Measurements from ENCODE around the gene DDR2.
A peak's percentile ranks its signal among the peaks of the same experiment; 100 is the strongest.
"Not testable (repeated sequence)": the region's sequence is repeated elsewhere in the genome, so short reads cannot be mapped to it uniquely, and the experiment has no call there.

Gene DDR2

DNA sequence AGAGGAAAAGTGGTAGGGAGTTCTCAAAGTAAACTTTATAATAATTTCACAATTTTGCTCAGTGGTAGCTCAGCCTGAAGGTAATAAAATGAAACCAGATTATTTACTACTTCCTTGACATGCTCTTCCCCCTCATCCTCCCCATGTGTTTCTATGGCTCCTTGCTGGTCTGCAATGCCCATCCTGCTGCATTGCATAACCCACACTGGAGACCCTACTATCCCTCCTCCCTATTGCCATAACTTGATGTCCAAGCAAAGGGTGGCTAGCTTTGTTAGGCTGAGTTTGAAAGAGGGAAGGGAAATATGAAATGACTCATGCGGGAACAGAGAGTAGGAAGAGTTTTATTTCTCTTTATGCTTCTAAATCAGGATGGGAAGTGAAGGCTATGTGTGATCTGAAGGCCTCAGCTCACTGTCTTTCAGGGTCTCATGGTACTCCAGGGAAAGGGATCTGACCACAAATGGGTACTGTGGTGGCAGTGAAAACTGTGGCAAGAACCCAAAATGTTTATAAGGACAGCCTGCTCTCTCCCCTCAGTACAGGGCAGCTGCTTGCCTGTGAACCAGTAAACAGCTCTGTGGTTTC is 121.8 kb downstream of the DDR2 start:
- DNase-seq (ENCODE audit: low read depth in 2 of 3, low spot score in 1 of 3) = no peak

DNA sequence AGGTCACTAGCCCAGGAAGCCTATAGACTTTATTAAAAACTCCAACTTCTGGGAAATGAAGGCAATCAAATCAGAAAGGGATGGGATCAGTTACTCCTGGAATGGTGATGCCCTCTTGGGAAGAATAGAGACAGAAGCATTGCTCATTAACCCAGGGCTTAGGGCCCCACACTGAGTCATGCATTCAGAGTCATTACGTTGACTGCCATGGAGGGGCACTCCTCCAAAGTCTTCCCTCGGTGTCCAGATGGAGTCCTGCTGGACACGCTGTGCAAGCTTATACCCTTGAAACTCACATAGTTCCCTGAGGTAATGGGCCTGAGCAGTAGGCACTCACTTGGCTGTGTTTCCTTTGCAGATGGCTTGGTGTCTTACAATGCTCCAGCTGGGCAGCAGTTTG is 123.0 kb downstream of the DDR2 start:
- no peak for DNase-seq (ENCODE audit: low read depth in 2 of 3, low spot score in 1 of 3)

DNA sequence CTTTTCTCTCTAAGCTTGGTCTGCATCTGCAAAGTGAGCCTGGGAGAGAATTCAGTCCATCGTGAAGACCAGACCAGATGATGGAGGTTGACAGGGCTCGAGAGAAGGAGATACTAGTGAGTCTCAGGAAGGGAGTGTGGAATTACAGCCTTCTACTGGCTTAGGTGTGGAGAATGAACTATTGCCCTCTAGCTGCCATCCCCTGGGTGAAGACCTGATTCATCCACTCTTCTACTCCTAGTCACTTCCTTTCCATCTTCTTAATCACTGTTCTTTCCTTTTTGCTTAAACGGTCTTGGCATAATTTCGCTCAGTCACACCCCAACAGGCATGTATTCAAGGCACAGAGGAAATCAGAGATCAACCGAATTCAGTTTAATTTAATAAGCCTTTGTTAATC is 124.3 kb downstream of the DDR2 start:
- no peak for DNase-seq (ENCODE audit: low read depth in 2 of 3, low spot score in 1 of 3)

DNA sequence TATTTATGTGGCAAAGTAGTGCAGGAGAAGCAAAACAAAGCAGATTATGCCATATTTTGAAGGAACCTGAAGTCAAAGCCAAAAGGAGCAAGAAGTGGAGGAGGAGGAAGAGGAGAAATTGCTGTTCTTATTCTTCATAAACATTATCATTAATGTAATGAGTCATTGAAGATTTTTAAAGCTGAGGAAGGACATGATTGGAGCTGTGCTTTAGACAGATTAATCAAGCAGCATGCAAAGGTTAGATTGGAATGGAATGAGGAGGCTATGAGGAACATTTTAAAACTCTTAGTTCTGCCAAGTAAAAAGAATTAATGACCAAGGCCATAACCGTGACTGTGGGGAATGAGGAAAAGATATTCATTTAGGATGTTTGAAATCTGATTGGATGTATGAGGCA is 125.2 kb downstream of the DDR2 start:
- no peak for DNase-seq (ENCODE audit: low read depth in 2 of 3, low spot score in 1 of 3)

DNA sequence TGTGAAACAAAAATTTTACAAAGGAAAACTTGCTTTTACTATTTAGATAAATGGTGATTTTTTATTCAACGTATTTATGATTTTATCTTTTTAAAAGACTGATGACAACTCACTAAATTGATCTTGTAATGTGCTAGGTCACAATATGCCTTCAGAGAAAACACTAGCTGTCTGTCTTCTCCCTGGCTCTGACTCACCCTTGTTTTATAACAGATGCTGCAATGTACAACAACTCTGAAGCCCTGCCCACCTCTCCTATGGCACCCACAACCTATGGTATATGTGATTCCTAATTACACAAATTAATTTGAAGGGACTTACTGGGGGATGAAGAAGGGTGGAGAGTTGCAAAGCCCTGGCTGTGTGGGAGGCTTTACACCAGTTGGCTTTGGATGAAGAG is 133.5 kb downstream of the DDR2 start:
- no peak for DNase-seq (ENCODE audit: low read depth in 2 of 3, low spot score in 1 of 3)

DNA sequence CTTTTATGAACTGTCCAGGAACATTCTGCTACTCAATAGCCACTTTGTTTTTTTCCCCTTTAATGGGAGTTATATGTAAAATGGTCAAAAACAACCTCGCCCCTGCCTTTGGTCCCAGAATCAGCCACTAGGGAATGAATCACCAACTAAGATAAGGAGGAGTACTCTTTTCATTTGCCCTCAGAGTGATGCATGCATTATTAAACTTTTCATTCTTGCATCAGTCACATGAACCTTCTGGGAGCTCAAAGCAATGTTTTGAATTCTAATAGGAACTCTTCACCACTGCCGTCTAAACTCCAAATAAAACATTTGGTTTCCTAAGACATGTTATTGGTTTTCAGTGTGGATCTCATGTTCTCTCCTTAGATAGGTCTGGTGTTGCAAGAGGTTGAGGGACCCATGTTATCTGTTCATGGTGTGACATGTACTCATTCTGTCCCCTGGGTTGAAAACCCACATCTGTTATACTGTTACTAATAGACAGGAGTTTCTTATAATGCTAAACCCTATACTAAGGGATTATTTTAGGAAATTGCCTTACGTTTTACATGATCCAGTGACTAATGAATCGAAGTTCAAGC is 140.4 kb downstream of the DDR2 start:
- DNase-seq (ENCODE audit: low read depth in 2 of 3, low spot score in 1 of 3) = no peak

DNA sequence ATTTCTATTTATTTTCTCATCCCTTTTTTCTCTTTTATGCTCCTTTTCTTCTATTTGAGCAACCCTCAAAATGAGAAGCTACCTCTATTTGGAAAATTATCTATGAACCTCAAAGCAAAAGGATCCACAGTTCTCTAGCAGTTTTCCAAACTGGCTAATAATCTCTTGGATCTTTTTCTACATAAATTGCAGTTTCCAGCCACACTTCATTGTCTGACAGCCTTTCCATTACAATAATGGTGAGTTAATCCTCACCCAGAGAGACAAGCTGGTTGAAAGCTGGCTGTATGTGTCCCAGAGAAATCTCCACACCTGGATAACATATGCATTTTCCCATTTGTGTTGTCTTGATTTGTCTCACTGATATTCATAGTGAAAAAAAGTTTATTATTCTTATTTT is 141.7 kb downstream of the DDR2 start:
- DNase-seq (ENCODE audit: low read depth in 2 of 3, low spot score in 1 of 3) = no peak

DNA sequence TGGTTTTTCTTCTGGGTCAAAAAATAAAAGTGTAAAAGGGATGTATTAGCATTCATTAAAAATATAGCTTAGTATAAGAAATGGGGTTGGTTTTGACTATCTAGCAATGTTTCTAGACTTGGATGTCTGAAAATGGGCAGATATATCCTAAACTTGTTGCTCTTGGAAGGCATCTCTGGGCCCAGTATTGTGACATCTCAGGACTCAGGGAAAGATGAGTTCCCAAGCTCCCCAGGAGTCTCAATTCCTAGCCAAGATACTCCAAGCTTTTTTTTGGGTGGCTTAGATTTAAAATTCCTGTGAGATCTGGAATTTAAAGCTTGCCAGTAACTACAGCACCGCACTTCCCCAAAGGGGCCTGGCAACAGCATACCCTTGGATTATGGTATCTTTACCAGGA is 146.8 kb downstream of the DDR2 start:
- DNase-seq (ENCODE audit: low read depth in 2 of 3, low spot score in 1 of 3) = no peak

DNA sequence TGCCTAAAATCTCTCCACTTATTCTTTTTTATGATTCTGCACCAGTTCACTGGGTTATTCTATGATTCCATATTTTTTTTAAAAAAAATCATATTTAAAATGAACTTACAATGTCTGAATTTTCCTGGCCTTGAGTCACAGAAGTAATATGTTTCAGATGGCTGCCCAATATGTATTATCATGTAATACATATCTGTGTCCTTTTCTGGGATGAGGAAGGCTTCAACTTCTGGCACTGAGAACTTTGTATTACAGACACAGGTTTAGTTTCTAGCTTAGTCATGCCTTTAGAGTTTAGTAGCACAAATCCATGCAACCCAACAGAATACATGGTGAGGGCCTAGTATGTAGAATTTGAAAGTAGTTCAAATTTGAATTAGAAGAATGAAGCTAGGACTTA is 150.4 kb downstream of the DDR2 start:
- no peak for DNase-seq (ENCODE audit: low read depth in 2 of 3, low spot score in 1 of 3)

DNA sequence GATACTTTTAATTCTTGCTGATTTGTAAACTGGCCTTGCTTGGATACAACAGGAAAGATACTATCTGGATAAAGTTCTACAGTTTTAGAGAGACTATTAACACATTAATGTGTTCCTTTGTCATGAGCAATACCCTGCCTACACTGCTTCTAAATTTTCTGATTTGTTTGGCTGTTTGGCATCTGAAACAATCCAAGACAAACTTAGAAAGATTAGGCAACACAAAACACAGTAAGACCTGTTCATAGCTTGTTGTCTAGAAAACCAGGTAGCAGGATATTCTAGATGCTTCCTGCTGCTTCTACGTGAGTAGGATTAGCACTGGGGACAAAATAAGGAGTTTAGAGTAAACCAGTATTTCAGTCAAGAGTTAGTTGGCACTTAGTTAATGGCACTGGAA is 152.7 kb downstream of the DDR2 start:
- DNase-seq (ENCODE audit: low read depth in 2 of 3, low spot score in 1 of 3) = not testable (repeated sequence)

DNA sequence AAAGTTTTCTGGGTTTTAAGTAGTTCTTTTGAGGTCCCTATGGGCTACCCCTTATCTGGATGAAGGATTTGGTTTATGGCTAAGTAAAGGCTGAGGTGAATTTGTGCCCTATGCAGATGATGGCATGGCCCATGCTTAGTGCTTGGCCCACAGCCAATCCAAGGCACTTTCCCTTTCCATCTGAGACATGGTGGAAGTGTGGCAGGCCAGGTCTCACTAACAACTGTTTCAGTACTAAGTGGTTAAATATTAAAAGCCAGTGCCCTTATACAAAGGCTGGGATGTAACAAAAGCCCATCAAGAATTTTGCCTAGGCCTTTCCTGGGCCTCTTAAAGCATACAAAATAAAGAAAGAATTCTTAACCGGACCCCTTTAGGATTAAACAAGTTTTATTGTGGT is 156.5 kb downstream of the DDR2 start:
- not testable (repeated sequence) for DNase-seq (ENCODE audit: low read depth in 2 of 3, low spot score in 1 of 3)

DNA sequence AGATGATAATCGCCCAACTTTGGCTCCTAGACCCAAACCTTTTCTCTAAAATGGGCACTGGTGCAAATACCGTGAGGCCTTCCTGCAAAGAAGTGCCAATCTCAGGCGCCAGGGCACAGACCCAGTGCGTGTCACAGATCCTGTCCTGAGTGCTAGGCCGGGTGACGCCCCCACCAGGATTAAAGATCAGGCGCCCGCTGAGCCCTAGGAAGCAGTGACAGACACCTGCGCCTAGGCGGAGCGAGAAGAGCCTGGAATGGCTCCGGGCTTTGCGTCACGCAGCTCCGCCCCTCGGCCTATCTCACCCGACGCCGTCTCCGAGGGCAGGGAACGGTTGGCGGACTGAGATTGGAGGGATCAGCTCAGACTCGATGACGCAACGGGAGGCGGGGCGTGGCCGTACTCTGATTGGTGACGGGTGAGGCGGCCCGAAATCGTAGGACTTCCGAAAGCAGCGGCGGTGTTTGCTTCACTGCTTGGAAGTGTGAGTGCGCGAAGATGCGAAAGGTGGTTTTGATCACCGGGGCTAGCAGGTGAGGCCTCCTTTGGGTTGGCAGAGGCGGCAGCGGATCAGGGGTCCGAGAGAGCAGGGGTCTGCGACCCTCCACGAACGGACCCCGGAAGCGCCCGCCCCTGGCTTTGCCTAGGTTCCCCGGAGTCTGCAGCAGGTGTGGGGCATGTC is 158.2 kb downstream of the DDR2 start, which contains the start of gene HSD17B7:
HSD17B7 (plus strand) TSS at position 400 of the 682 bp plus-strand sequence; CDS start at position 499, 99 bp downstream.
- peak; percentile 44 to 55 (median 48) for DNase-seq (ENCODE audit: low read depth in 2 of 3, low spot score in 1 of 3)

DNA sequence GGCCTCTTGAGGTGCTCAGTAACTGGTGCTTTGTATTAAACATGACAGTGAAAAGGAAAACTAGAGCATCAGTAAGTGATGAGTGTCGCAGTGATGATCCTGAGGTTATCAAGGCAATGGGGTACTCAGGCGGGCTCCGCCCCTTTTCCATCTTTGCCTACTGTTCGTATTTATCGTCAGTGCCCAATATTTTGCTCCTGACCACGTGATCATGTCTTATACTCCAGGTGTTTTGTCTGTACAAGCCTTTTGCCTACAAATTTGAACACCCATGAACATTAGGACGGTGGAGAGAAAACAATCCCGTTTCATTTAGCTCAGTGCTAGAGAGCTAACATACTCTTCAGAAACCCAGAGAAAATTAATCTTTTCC is 158.7 kb downstream of the DDR2 start:
- DNase-seq (ENCODE audit: low read depth in 2 of 3, low spot score in 1 of 3) = not testable (repeated sequence)

DNA sequence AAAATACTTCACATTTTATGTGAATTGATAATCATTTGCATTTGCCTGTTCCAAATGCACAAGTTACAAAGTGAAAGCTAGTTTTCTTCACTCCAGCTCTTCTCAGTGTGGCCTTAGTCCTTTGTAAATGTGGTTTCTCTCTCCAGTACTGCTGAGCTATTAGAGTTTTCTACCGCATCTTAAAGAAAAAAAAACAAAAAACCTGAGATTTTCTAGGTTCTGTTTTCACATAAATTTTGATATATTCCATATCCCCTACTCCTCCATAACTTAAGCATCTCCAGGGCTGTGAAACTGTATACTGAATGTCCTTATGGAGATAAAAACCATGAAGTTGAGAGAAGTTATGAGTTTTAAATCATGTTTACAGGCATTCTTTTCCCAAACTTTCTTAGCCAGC is 162.0 kb downstream of the DDR2 start:
- DNase-seq (ENCODE audit: low read depth in 2 of 3, low spot score in 1 of 3) = not testable (repeated sequence)

DNA sequence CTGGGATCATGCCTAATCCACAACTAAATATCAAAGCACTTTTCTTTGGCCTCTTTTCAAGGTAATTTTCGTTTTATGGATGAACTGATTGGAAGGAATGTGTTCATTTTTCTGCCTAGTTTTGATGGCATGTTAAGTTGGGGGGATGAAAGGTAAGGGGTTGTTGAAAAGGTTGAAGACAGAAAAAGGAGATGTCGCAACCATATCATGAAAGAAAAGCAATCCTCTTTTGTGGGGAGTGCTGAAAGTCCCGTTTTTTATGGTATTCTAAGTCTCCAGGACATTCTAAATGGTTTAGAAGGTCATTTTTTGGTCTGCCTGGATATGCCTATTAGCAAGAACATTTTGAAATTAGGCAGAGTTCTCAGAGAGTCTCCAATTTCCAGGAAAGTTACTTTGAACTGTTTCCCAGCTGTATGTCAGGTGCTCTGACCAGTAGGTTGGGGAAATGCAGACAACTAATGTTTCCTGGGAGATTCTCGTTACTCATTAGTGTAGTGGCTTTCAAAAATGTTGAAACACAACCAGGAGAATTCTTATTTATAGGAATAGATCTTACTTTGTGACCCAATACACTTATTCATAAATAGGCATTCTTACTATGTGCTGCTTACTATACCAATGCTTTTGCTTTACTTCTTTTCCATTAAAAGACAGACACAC is 164.5 kb downstream of the DDR2 start:
- DNase-seq (ENCODE audit: low read depth in 2 of 3, low spot score in 1 of 3) = not testable (repeated sequence)

DNA sequence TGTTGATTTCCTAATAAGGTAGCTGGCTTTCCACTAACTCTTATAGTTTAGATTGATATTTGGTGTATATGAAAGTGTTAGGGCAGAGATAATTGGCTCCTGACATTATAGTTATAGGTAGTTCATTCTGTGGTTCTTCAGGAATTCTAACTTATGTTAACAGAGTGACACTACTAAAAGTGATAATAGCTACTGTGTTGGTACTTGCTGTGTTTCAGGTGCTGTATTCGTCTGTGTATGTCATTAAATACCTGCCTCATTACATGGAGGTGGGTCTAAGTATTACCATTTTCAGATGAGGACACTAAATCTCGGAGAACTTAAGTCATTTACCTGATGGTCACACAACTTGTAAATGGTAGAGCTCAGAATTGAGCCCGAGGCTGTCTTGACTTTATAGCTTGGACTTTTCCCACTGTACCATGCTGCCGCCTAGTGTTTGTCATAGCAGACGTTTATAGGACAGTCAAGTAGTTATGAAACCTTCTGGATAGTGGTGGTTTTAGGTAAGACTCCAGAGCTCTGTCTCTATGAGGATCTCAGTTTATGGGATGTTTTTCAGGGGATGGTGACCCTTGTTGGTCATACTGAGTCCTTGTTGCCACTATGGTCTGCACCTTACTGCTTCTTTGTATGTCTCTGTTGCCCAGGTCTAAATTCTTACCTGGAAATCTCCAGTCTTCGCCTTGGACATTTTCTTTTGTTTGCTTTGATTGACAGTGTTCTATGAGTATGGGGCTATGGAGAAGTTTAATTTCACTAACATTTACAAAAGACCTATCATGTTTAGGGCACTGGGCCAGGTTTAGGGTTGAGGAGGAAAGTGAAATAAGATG is 167.9 kb downstream of the DDR2 start:
- not testable (repeated sequence) for DNase-seq (ENCODE audit: low read depth in 2 of 3, low spot score in 1 of 3)

DNA sequence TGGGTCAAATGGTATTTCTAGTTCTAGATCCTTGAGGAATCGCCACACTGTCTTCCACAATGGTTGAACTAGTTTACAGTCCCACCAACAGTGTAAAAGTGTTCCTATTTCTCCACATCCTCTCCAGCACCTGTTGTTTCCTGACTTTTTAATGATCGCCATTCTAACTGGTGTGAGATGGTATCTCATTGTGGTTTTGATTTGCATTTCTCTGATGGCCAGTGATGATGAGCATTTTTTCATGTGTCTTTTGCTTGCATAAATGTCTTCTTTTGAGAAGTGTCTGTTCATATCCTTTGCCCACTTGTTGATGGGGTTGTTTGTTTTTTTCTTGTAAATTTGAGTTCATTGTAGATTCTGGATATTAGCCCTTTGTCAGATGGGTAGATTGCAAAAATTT is 175.2 kb downstream of the DDR2 start:
- not testable (repeated sequence) for DNase-seq (ENCODE audit: low read depth in 2 of 3, low spot score in 1 of 3)

DNA sequence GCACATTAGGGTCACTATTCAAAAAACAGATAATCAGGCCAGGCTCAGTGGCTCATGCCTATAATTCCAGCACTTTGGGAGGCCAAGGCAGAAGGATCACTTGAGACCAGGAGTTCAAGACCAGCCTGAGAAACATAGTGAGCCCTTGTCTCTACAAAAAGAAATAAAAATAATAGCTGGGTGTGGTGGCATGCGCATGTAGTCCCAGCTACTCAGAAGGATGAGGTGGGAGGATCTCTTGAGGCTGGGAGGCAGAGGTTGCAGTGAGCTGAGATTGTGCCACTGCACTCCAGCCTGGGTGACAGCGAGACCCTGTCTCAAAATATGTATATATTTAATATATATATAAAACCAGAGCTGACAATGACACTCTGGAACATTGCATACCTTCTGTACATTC is 180.1 kb downstream of the DDR2 start:
- not testable (repeated sequence) for DNase-seq (ENCODE audit: low read depth in 2 of 3, low spot score in 1 of 3)

DNA sequence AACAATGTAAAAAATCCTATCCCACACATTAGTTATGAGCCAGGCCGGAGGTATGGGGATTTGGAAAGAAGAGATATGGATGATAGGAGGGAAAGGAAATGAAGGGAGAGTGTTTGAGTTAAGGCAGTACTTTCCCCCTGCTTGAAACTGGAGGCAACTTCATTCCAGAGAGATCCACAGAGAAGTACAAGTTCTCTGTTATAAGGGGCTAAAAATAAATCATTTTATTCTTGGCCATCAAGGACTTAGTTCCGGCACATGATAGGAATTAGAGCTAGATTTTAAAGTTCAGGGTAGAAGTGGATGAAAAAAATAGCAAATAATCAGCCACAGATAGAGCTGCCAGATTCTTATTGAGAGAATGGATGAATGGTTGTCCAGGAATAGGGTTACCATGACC is 185.9 kb downstream of the DDR2 start:
- DNase-seq (ENCODE audit: low read depth in 2 of 3, low spot score in 1 of 3) = not testable (repeated sequence)

DNA sequence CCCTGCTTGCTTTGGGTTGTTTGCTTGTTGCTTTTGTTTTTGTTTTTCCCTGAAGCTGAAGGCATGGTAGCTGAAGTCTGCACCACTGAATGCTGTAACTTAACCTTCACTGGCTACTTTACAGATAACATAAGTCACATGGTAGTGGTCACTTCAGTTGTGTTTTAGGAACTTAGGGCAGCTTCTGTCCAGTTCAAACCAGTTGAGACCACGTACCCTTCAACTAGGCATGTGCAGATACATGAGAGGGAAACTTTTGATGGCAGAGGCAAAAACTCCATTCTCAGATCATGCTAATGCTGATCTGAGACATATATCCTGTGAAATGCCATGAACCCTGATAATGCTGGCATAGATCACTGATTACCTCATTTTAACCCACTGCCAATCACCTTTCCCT is 186.4 kb downstream of the DDR2 start:
- not testable (repeated sequence) for DNase-seq (ENCODE audit: low read depth in 2 of 3, low spot score in 1 of 3)
